WTC11 (cell line): ENCODE results near the gene CNTNAP2. TPM values are rescaled to one million over a fixed set of nuclear protein-coding genes. Genes with fewer than 3 reads are reported as not detected.

ENCODE experiments used
- ATAC-seq: fragments of 200-7000 bp; cut with Tn5 transposase; 2 replicates; pipeline ENCODE4 v1.10.0; 2021; ENCODE audit warnings: mild to moderate bottlenecking, moderate library complexity
- CTCF ChIA-PET: fragments of 300-600 bp; sonication (Branson Sonifier 250); formaldehyde crosslinking; loops from one replicate; lab custom pipeline; 2021; ENCODE audit warnings: antibody characterized with exemption; lab: Charles Lee
- POLR2A ChIA-PET: fragments of 350-600 bp; sonication (Branson Sonifier 250); formaldehyde crosslinking; loops from one replicate; lab custom pipeline; 2021; ENCODE audit warnings: antibody characterized with exemption; lab: Charles Lee
- DNase-seq: peaks from one replicate; pipeline ENCODE4 v3.0.0; 2021; ENCODE audit warnings: low spot score
- H3K27ac Mint-ChIP-seq: 2 replicates; pipeline ENCODE4 v1.8.0; 2021; ENCODE audit warnings: mixed read lengths
- H3K27me3 Mint-ChIP-seq: 2 replicates; pipeline ENCODE4 v1.8.0; 2021; ENCODE audit warnings: low read depth, mild to moderate bottlenecking, moderate library complexity, mixed read lengths
- H3K36me3 Mint-ChIP-seq: 2 replicates; pipeline ENCODE4 v1.8.0; 2021; ENCODE audit warnings: mixed read lengths
- H3K4me1 Mint-ChIP-seq: 2 replicates; pipeline ENCODE4 v1.8.0; 2022; ENCODE audit warnings: mixed read lengths
- H3K4me3 Mint-ChIP-seq: 2 replicates; pipeline ENCODE4 v1.8.0; 2021; ENCODE audit warnings: mild to moderate bottlenecking, moderate library complexity, mixed read lengths
- H3K9me3 Mint-ChIP-seq: 2 replicates; pipeline ENCODE4 v1.8.0; 2021; ENCODE audit warnings: mixed read lengths
- CDX4 ChIP-seq: fragments of 250-450 bp; sonication (Bioruptor Pico); IDR thresholded peaks from 2 replicates; pipeline ENCODE4 v1.9.0; 2021; ENCODE audit warnings: moderate library complexity, mild to moderate bottlenecking, inconsistent platforms, borderline replicate concordance
- E2F1 ChIP-seq: sonication (generic); formaldehyde crosslinking; IDR thresholded peaks from 2 replicates; pipeline ENCODE4 v1.8.0; 2022; ENCODE audit warnings: mild to moderate bottlenecking, missing genetic modification reagents
- EMX1 ChIP-seq: fragments of 250-450 bp; sonication (Bioruptor Pico); IDR thresholded peaks from 2 replicates; pipeline ENCODE4 v1.8.0; 2021; ENCODE audit warnings: mild to moderate bottlenecking
- GRHL2 ChIP-seq: fragments of 250-450 bp; sonication (Bioruptor Pico); IDR thresholded peaks from 2 replicates; pipeline ENCODE4 v1.8.0; 2022; ENCODE audit warnings: mild to moderate bottlenecking, moderate library complexity; ENCODE audit not compliant: insufficient replicate concordance, severe bottlenecking
- HMGA2 ChIP-seq: fragments of 250-450 bp; sonication (Bioruptor Pico); IDR thresholded peaks from 2 replicates; pipeline ENCODE4 v1.4.0; 2021; ENCODE audit warnings: mild to moderate bottlenecking, moderate library complexity
- JUN ChIP-seq: sonication (generic); formaldehyde crosslinking; IDR thresholded peaks from 2 replicates; pipeline ENCODE4 v1.8.0; 2023; ENCODE audit warnings: mild to moderate bottlenecking, missing genetic modification reagents
- NFE2L1 ChIP-seq: sonication (generic); formaldehyde crosslinking; IDR thresholded peaks from 2 replicates; pipeline ENCODE4 v1.8.1; 2023; ENCODE audit warnings: missing genetic modification reagents
- NR2C2 ChIP-seq: sonication (generic); formaldehyde crosslinking; IDR thresholded peaks from 2 replicates; pipeline ENCODE4 v1.8.0; 2022; ENCODE audit warnings: mild to moderate bottlenecking, missing genetic modification reagents
- RORB ChIP-seq: fragments of 250-450 bp; sonication (Bioruptor Pico); IDR thresholded peaks from 2 replicates; pipeline ENCODE4 v1.9.0; 2021; ENCODE audit warnings: mild to moderate bottlenecking
- TEAD4 ChIP-seq: sonication (generic); formaldehyde crosslinking; IDR thresholded peaks from 2 replicates; pipeline ENCODE4 v1.8.0; 2022; ENCODE audit warnings: mild to moderate bottlenecking, missing genetic modification reagents
- USF1 ChIP-seq: sonication (generic); formaldehyde crosslinking; IDR thresholded peaks from 2 replicates; pipeline ENCODE4 v1.8.0; 2022; ENCODE audit warnings: mild to moderate bottlenecking, missing genetic modification reagents
- ZMAT4 ChIP-seq: fragments of 250-450 bp; sonication (Bioruptor Pico); IDR thresholded peaks from 2 replicates; pipeline ENCODE4 v1.9.0; 2021; ENCODE audit warnings: mild to moderate bottlenecking
- ZNF232 ChIP-seq: sonication (generic); formaldehyde crosslinking; IDR thresholded peaks from 2 replicates; pipeline ENCODE4 v1.8.0; 2022; ENCODE audit warnings: mild to moderate bottlenecking, missing genetic modification reagents
- ZNF423 ChIP-seq: fragments of 250-450 bp; sonication (Bioruptor Pico); IDR thresholded peaks from 2 replicates; pipeline ENCODE4 v2.1.2; 2022; ENCODE audit warnings: mild to moderate bottlenecking, moderate library complexity
- ZNF512 ChIP-seq: sonication (generic); formaldehyde crosslinking; IDR thresholded peaks from 2 replicates; pipeline ENCODE4 v1.8.1; 2022; ENCODE audit warnings: missing genetic modification reagents, borderline replicate concordance
- total RNA-seq: library from RNA; stranded (reverse); gene quantifications from 3 replicates; pipeline ENCODE4 v1.2.3, GENCODE V29; 2021
- TF ChIP-seq, protein P1 (sequence below): fragments of 200-600 bp; IDR thresholded peaks from 2 replicates; pipeline ENCODE4 v1.8.0; 2022; ENCODE audit warnings: antibody characterized with exemption
- TF ChIP-seq, protein P2 (sequence below): sonication (generic); formaldehyde crosslinking; IDR thresholded peaks from 2 replicates; pipeline ENCODE4 v1.8.0; 2023; ENCODE audit warnings: missing genetic modification reagents, mild to moderate bottlenecking, borderline replicate concordance
- TF ChIP-seq, protein P3 (sequence below): fragments of 250-450 bp; sonication (Bioruptor Pico); IDR thresholded peaks from 2 replicates; pipeline ENCODE4 v1.9.0; 2021; ENCODE audit warnings: mild to moderate bottlenecking

CNTNAP2 gene
- total RNA-seq, 1 experiment from 2014 or later: 63.8 TPM

DNA sequence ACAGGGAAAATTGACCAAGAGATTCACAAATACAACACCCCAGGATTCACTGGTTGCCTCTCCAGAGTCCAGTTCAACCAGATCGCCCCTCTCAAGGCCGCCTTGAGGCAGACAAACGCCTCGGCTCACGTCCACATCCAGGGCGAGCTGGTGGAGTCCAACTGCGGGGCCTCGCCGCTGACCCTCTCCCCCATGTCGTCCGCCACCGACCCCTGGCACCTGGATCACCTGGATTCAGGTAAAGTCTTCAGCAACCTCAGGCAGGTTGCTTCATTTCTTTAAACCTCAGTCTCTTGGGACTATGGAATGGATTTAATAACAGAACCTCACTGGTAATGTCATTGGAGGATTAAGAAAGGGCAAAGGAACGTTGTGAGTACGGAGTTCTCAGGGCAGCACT lies 2267.1 kb downstream of the CNTNAP2 start (continued):
- TF ChIP-seq, protein P1, sequence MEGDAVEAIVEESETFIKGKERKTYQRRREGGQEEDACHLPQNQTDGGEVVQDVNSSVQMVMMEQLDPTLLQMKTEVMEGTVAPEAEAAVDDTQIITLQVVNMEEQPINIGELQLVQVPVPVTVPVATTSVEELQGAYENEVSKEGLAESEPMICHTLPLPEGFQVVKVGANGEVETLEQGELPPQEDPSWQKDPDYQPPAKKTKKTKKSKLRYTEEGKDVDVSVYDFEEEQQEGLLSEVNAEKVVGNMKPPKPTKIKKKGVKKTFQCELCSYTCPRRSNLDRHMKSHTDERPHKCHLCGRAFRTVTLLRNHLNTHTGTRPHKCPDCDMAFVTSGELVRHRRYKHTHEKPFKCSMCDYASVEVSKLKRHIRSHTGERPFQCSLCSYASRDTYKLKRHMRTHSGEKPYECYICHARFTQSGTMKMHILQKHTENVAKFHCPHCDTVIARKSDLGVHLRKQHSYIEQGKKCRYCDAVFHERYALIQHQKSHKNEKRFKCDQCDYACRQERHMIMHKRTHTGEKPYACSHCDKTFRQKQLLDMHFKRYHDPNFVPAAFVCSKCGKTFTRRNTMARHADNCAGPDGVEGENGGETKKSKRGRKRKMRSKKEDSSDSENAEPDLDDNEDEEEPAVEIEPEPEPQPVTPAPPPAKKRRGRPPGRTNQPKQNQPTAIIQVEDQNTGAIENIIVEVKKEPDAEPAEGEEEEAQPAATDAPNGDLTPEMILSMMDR: no peak
- no peak for TF ChIP-seq ZNF232
- TF ChIP-seq, protein P2, sequence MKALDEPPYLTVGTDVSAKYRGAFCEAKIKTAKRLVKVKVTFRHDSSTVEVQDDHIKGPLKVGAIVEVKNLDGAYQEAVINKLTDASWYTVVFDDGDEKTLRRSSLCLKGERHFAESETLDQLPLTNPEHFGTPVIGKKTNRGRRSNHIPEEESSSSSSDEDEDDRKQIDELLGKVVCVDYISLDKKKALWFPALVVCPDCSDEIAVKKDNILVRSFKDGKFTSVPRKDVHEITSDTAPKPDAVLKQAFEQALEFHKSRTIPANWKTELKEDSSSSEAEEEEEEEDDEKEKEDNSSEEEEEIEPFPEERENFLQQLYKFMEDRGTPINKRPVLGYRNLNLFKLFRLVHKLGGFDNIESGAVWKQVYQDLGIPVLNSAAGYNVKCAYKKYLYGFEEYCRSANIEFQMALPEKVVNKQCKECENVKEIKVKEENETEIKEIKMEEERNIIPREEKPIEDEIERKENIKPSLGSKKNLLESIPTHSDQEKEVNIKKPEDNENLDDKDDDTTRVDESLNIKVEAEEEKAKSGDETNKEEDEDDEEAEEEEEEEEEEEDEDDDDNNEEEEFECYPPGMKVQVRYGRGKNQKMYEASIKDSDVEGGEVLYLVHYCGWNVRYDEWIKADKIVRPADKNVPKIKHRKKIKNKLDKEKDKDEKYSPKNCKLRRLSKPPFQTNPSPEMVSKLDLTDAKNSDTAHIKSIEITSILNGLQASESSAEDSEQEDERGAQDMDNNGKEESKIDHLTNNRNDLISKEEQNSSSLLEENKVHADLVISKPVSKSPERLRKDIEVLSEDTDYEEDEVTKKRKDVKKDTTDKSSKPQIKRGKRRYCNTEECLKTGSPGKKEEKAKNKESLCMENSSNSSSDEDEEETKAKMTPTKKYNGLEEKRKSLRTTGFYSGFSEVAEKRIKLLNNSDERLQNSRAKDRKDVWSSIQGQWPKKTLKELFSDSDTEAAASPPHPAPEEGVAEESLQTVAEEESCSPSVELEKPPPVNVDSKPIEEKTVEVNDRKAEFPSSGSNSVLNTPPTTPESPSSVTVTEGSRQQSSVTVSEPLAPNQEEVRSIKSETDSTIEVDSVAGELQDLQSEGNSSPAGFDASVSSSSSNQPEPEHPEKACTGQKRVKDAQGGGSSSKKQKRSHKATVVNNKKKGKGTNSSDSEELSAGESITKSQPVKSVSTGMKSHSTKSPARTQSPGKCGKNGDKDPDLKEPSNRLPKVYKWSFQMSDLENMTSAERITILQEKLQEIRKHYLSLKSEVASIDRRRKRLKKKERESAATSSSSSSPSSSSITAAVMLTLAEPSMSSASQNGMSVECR (CRISPR knock-in tag): no peak
- TF ChIP-seq ZNF423: no peak

- H3K27me3 Mint-ChIP-seq: 0 out of 2 replicates have a peak, but pooled peaks cover 4% of the 10 kb centered on the region
- no peak for TF ChIP-seq NFE2L1
- peak; percentile 3; the same call in 1 of the 2 replicates for TF ChIP-seq HMGA2 (CRISPR knock-in tag)
- no peak for TF ChIP-seq RORB (CRISPR knock-in tag)
- no peak for TF ChIP-seq GRHL2 (CRISPR knock-in tag)
- no peak for TF ChIP-seq TEAD4
- TF ChIP-seq ZMAT4 (CRISPR knock-in tag): no peak
- TF ChIP-seq, all 79 proteins: peak for 1
- Mint-ChIP-seq H3K4me1 (peaks cover 52% of the 10 kb centered on the region), H3K27ac (peak overlapping the region; percentile 81), H3K9me3 (peaks cover 19% of the 10 kb centered on the region), H3K4me3 (no peak overlapping the region), H3K36me3 (peaks cover 49% of the 10 kb centered on the region)
- CTCF ChIA-PET: interaction anchor here (0.7 to 1.7 kb wide), 2 partner anchors 120 to 122 kb away, joined by 3 to 5 read pairs; no protein-coding TSS in a partner anchor
- POLR2A ChIA-PET: no interaction called here
- ATAC-seq (no peak), DNase-seq (no peak)
Measured at GRCh38 chr7:148385009-148385682, 2268.5 kb downstream of the CNTNAP2 start.

- DNase-seq: no peak
- Mint-ChIP-seq H3K36me3 (peaks cover 32% of the 10 kb centered on the region), H3K4me1 (peaks cover 58% of the 10 kb centered on the region), H3K9me3 (peaks cover 21% of the 10 kb centered on the region), H3K27ac (no peak overlapping the region), H3K4me3 (no peak overlapping the region), H3K27me3 (0 out of 2 replicates have a peak, but pooled peaks cover 4% of the 10 kb centered on the region)
- POLR2A ChIA-PET: no interaction called here
- no peak for ATAC-seq
- CTCF ChIA-PET: no interaction called here
- TF ChIP-seq NR2C2 (CRISPR knock-in tag) (no peak), CDX4 (CRISPR knock-in tag) (no peak), USF1 (CRISPR knock-in tag) (no peak), ZNF512 (no peak), JUN (CRISPR knock-in tag) (no peak), EMX1 (CRISPR knock-in tag) (no peak), E2F1 (CRISPR knock-in tag) (no peak)
- TF ChIP-seq, protein P3, sequence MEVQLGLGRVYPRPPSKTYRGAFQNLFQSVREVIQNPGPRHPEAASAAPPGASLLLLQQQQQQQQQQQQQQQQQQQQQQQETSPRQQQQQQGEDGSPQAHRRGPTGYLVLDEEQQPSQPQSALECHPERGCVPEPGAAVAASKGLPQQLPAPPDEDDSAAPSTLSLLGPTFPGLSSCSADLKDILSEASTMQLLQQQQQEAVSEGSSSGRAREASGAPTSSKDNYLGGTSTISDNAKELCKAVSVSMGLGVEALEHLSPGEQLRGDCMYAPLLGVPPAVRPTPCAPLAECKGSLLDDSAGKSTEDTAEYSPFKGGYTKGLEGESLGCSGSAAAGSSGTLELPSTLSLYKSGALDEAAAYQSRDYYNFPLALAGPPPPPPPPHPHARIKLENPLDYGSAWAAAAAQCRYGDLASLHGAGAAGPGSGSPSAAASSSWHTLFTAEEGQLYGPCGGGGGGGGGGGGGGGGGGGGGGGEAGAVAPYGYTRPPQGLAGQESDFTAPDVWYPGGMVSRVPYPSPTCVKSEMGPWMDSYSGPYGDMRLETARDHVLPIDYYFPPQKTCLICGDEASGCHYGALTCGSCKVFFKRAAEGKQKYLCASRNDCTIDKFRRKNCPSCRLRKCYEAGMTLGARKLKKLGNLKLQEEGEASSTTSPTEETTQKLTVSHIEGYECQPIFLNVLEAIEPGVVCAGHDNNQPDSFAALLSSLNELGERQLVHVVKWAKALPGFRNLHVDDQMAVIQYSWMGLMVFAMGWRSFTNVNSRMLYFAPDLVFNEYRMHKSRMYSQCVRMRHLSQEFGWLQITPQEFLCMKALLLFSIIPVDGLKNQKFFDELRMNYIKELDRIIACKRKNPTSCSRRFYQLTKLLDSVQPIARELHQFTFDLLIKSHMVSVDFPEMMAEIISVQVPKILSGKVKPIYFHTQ (CRISPR knock-in tag): no peak
Measured at GRCh38 chr7:148390381-148390780, 2273.8 kb downstream of the CNTNAP2 start.
